Measurements from ENCODE around the gene MEF2C.

The MEF2C gene

DNA sequence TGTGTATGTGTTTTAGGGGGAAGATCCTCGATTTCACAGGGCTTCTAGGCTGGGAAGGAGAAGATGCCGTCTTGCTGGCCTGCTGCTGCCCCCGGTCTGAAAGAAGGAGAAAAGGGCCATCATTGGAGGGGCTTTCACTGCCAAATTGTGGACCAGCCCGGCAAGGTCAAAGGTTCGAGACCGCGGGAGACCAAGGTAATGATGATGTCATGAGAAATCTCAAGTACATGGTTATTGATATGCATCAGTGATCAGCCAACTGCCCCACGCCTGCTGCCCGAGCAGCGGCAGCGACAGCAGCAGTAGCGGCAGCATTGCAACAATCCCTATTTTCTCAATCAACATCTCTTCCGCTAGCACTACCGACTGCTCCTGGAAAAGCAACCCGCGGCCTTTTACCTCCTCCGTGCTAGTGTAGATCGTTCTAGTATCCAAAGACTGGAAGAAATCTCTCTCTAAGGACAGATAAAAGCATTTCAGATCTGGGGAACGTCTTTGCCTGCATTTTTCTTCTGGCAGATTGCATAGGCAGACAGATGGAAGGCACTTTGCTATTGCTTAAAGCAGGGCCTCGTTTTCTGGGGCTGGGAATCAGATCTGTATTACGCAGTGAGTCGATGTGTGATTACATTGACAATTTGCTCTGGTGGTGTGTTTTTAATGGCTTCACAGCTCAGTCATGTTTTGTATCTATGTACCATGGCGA lies 215.3 kb downstream of the MEF2C start:
- DNase-seq (ENCODE audit: low read depth): no peak
- no peak overlapping the region for H3K4me3 ChIP-seq (ENCODE audit: low read length)
- TF ChIP-seq, protein P1, sequence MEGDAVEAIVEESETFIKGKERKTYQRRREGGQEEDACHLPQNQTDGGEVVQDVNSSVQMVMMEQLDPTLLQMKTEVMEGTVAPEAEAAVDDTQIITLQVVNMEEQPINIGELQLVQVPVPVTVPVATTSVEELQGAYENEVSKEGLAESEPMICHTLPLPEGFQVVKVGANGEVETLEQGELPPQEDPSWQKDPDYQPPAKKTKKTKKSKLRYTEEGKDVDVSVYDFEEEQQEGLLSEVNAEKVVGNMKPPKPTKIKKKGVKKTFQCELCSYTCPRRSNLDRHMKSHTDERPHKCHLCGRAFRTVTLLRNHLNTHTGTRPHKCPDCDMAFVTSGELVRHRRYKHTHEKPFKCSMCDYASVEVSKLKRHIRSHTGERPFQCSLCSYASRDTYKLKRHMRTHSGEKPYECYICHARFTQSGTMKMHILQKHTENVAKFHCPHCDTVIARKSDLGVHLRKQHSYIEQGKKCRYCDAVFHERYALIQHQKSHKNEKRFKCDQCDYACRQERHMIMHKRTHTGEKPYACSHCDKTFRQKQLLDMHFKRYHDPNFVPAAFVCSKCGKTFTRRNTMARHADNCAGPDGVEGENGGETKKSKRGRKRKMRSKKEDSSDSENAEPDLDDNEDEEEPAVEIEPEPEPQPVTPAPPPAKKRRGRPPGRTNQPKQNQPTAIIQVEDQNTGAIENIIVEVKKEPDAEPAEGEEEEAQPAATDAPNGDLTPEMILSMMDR (IDR thresholded peaks at IDR 0.05; ENCODE audit: insufficient read depth, low read depth, low read length, missing control alignments): no peak

Data from epithelial cell of esophagus (primary cell).